GM18867 (cell line): ENCODE data around the gene ANXA4.

Source experiments
- ATAC-seq: cut with Tn5 transposase; IDR thresholded peaks from one replicate; pipeline ENCODE4 v1.9.1; 2021; ENCODE audit warnings: mild to moderate bottlenecking, moderate library complexity; ENCODE audit not compliant: unreplicated experiment

ANXA4 gene

DNA sequence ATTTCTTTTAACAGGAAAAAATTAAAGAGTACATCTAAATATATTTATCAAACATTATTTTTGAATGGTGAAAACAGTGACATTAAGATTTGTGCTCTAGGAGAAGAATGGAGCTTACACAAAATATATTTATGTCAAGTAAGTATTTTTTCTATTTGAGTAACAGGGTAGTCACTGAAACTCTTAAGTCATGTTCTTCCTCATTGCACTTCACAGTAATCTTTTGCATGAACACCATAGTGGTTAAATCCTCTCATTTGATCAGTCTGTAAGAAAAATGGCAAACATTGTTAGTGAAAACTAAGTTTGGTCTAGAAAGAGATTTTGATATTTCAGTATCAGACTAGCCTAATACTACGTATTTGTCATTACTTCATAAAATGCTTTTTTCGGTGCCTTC, 95.6 kb downstream of the ANXA4 start:
- no peak for ATAC-seq

GRCh38 chr2:69843993-69844392, 102.1 kb downstream of the ANXA4 start:
- no peak for ATAC-seq

- ATAC-seq = no peak
Measured at GRCh38 chr2:69844560-69844959, 102.6 kb downstream of the ANXA4 start.

DNA sequence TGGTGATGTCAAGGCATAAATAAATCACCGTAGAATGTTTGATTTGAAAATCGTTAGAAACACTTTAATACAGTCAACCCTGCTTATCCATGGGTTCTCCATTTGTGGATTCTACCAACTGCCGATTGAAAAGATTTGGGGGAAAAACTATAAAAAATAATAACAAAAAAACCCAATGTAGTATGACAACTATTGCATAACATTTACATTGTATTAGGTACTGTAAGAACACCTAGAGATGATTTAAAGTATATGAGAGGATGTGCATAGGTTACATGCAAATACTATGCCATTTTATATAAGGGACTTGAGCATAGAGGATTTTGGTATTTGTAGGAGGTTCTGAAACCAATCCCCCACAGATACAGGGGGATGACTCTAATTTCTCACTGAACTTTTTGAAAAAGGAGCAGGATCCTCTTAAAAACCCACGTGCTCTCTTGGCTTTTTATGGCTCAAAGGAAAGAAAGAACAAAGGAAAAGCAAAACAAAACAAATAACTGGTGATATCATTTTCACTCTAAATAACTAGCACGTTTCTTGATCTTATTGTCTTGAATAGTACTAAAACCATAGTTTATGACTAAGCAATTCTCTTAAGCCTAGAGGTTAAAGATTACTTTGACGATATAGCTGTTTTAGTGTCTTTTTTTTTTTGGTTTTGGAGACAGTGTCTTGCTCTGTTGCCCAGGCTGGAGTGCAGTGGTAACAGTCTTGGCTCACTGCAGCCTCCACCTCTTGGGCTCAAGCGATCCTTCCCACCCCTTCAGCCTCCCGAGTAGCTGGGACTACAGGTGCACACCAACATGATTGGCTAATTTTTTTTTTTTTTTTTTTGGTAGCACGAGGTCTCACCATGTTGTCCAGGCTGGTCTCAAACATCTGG, 104.5 kb downstream of the ANXA4 start:
- no peak for ATAC-seq

GRCh38 chr2:69847068-69847828, 105.3 kb downstream of the ANXA4 start:
- no peak for ATAC-seq

- ATAC-seq = no peak
Measured at GRCh38 chr2:69848186-69848790, 106.4 kb downstream of the ANXA4 start.

GRCh38 chr2:69858261-69858660, 116.3 kb downstream of the ANXA4 start:
- no peak for ATAC-seq

- ATAC-seq = no peak
Measured at GRCh38 chr2:69863298-69863697, 121.4 kb downstream of the ANXA4 start.
